GM21423 (cell line): ENCODE data around the gene TULP4.
"Not testable (repeated sequence)": the region's sequence is repeated elsewhere in the genome, so short reads cannot be mapped to it uniquely, and the experiment has no call there.

ENCODE experiments used
- ATAC-seq: cut with Tn5 transposase; IDR thresholded peaks from one replicate; pipeline ENCODE4 v1.9.1; 2021; ENCODE audit warnings: mild to moderate bottlenecking, moderate library complexity; ENCODE audit not compliant: unreplicated experiment

Gene TULP4

GRCh38 chr6:158457616-158458278 lies 145.5 kb downstream of the TULP4 start:
- no peak for ATAC-seq

- no peak for ATAC-seq
Measured at GRCh38 chr6:158459726-158460125, 147.5 kb downstream of the TULP4 start.

- no peak for ATAC-seq
Measured at GRCh38 chr6:158460602-158461169, 148.4 kb downstream of the TULP4 start.

- ATAC-seq: no peak
Measured at GRCh38 chr6:158461954-158462353, 149.7 kb downstream of the TULP4 start.

GRCh38 chr6:158464483-158464882 lies 152.2 kb downstream of the TULP4 start:
- ATAC-seq: no peak

GRCh38 chr6:158465257-158465656 lies 153.0 kb downstream of the TULP4 start:
- ATAC-seq: no peak

- no peak for ATAC-seq
Measured at GRCh38 chr6:158465747-158466146, 153.5 kb downstream of the TULP4 start.

- ATAC-seq: no peak
Measured at GRCh38 chr6:158467923-158468322, 155.7 kb downstream of the TULP4 start.

GRCh38 chr6:158468666-158469065 lies 156.4 kb downstream of the TULP4 start:
- ATAC-seq: no peak

GRCh38 chr6:158470023-158470422 lies 157.8 kb downstream of the TULP4 start:
- ATAC-seq: not testable (repeated sequence)

GRCh38 chr6:158471339-158471738 lies 159.1 kb downstream of the TULP4 start:
- no peak for ATAC-seq

GRCh38 chr6:158472447-158472846 lies 160.2 kb downstream of the TULP4 start:
- no peak for ATAC-seq

- ATAC-seq: no peak
Measured at GRCh38 chr6:158474961-158475343, 162.7 kb downstream of the TULP4 start.

- ATAC-seq: peak; percentile 80
Measured at GRCh38 chr6:158475344-158476302, 163.4 kb downstream of the TULP4 start.

GRCh38 chr6:158476389-158476788 lies 164.1 kb downstream of the TULP4 start:
- ATAC-seq: peak; percentile 16

GRCh38 chr6:158477722-158478121 lies 165.5 kb downstream of the TULP4 start:
- ATAC-seq: not testable (repeated sequence)

GRCh38 chr6:158480989-158481388 lies 168.7 kb downstream of the TULP4 start:
- ATAC-seq: no peak

- ATAC-seq: no peak
Measured at GRCh38 chr6:158481690-158482473, 169.6 kb downstream of the TULP4 start.

GRCh38 chr6:158485431-158485830 lies 173.2 kb downstream of the TULP4 start:
- no peak for ATAC-seq

GRCh38 chr6:158487495-158487894 lies 175.2 kb downstream of the TULP4 start:
- ATAC-seq: no peak

GRCh38 chr6:158488065-158488464 lies 175.8 kb downstream of the TULP4 start:
- ATAC-seq: no peak
